Measurements from ENCODE around the gene MDM4.

The MDM4 gene

GRCh38 chr1:204509186-204509635 is 7.0 kb upstream of the MDM4 start:
- Histone ChIP-seq H3K9ac (ENCODE audit: low read length) (no peak overlapping the region), H3K79me2 (ENCODE audit: low read length) (no peaks in the 10 kb centered on the region), H3F3A (ENCODE audit: insufficient read depth, low read length) (peaks cover 46% of the 10 kb centered on the region), H3K4me2 (ENCODE audit: low read depth, low read length) (no peak overlapping the region), H3K36me3 (replicated peaks; ENCODE audit: insufficient read depth, low read length) (no peaks in the 10 kb centered on the region), H3K9me3 (replicated peaks; ENCODE audit: insufficient read depth, low read length) (no peaks in the 10 kb centered on the region), H3K4me3 (ENCODE audit: low read length) (no peak overlapping the region), H3K9me2 (replicated peaks; ENCODE audit: insufficient read depth, low read length) (no peaks in the 10 kb centered on the region), H3K4me1 (ENCODE audit: low read length) (peaks cover 12% of the 10 kb centered on the region), H3K27me3 (replicated peaks; ENCODE audit: insufficient read depth, low read length) (no peaks in the 10 kb centered on the region), H4K20me1 (ENCODE audit: insufficient read depth, low read length) (no peaks in the 10 kb centered on the region), H3K27ac (ENCODE audit: low read length) (no peak overlapping the region), H2AFZ (ENCODE audit: low read length) (no peak overlapping the region)
- DNase-seq: no peak
- TF ChIP-seq CTCF (IDR thresholded peaks at IDR 0.05; ENCODE audit: low read length) (no peak), EZH2phosphoT487 (IDR thresholded peaks at IDR 0.05; ENCODE audit: low read length) (no peak), EZH2 (optimal IDR thresholded peaks at IDR 0.05; ENCODE audit: low read depth, low read length) (no peak)

GRCh38 chr1:204511366-204511765 is 4.8 kb upstream of the MDM4 start:
- peaks cover 13% of the 10 kb centered on the region; the same call in 1 of the 2 replicates for H3K4me1 ChIP-seq (ENCODE audit: low read length)
- H3F3A ChIP-seq (ENCODE audit: insufficient read depth, low read length): peaks cover 55% of the 10 kb centered on the region

DNA sequence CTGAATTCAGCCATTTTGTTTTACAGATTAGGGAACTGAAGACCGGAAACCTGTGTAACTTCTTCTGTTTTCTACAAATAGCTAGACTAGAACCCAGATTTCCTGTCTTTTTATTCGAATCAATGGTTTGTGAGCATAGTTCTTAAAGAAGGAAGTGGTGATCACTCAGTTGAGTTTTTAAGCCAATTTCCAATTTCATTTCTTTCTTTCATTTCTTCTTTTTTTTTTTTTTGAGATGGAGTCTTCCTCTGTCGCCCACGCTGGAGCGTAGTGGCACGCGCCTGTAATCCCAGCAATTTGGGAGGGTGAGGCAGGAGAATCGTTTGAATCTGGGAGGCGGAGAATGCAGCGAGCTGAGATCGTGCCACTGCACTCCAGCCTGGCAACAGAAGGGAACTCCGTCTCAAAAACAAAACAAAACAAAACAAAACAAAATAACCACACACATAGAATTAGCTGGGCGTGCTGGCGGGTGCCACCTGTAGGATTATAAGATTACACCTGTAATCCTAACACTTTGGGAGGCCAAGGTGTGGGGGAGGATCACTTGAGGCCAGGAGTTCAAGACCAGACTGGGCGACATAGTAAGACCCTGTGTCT is 3.0 kb upstream of the MDM4 start:
- peaks cover 16% of the 10 kb centered on the region; the same call in 1 of the 2 replicates for H3K4me1 ChIP-seq (ENCODE audit: low read length)
- no peaks in the 10 kb centered on the region for H4K20me1 ChIP-seq (ENCODE audit: insufficient read depth, low read length)
- peak overlapping the region; percentile 44 for H2AFZ ChIP-seq (ENCODE audit: low read length)
- peak overlapping the region; percentile 85 for H3K9ac ChIP-seq (ENCODE audit: low read length)
- H3K4me2 ChIP-seq (ENCODE audit: low read depth, low read length): peak overlapping the region; percentile 56; the same call in 1 of the 2 replicates
- peaks cover 19% of the 10 kb centered on the region for H3K79me2 ChIP-seq (ENCODE audit: low read length)
- no peaks in the 10 kb centered on the region for H3K9me3 ChIP-seq (replicated peaks; ENCODE audit: insufficient read depth, low read length)
- H3K9me2 ChIP-seq (replicated peaks; ENCODE audit: insufficient read depth, low read length): no peaks in the 10 kb centered on the region
- H3K4me3 ChIP-seq (ENCODE audit: low read length): peak overlapping the region; percentile 56
- H3K36me3 ChIP-seq (replicated peaks; ENCODE audit: insufficient read depth, low read length): no peaks in the 10 kb centered on the region
- TF ChIP-seq CTCF (IDR thresholded peaks at IDR 0.05; ENCODE audit: low read length) (peak; percentile 47), EZH2 (optimal IDR thresholded peaks at IDR 0.05; ENCODE audit: low read depth, low read length) (no peak), EZH2phosphoT487 (IDR thresholded peaks at IDR 0.05; ENCODE audit: low read length) (no peak)
- peaks cover 56% of the 10 kb centered on the region for H3F3A ChIP-seq (ENCODE audit: insufficient read depth, low read length)
- H3K27ac ChIP-seq (ENCODE audit: low read length): peak overlapping the region; percentile 98
- no peaks in the 10 kb centered on the region for H3K27me3 ChIP-seq (replicated peaks; ENCODE audit: insufficient read depth, low read length)
- peak; percentile 95 for DNase-seq

More at GRCh38 chr1:204511366-204511765, 4.8 kb upstream of the MDM4 start:
- TF ChIP-seq EZH2 (optimal IDR thresholded peaks at IDR 0.05; ENCODE audit: low read depth, low read length) (no peak), EZH2phosphoT487 (IDR thresholded peaks at IDR 0.05; ENCODE audit: low read length) (no peak), CTCF (IDR thresholded peaks at IDR 0.05; ENCODE audit: low read length) (no peak)
- no peak for DNase-seq
- Histone ChIP-seq H2AFZ (ENCODE audit: low read length) (no peak overlapping the region), H3K27ac (ENCODE audit: low read length) (no peak overlapping the region), H3K9me2 (replicated peaks; ENCODE audit: insufficient read depth, low read length) (no peaks in the 10 kb centered on the region), H3K4me3 (ENCODE audit: low read length) (no peak overlapping the region), H4K20me1 (ENCODE audit: insufficient read depth, low read length) (no peaks in the 10 kb centered on the region), H3K27me3 (replicated peaks; ENCODE audit: insufficient read depth, low read length) (no peaks in the 10 kb centered on the region), H3K9ac (ENCODE audit: low read length) (no peak overlapping the region), H3K36me3 (replicated peaks; ENCODE audit: insufficient read depth, low read length) (no peaks in the 10 kb centered on the region), H3K9me3 (replicated peaks; ENCODE audit: insufficient read depth, low read length) (no peaks in the 10 kb centered on the region), H3K4me2 (ENCODE audit: low read depth, low read length) (no peak overlapping the region), H3K79me2 (ENCODE audit: low read length) (peaks cover under 1% of the 10 kb centered on the region)
